Keratinocyte (primary cell): ENCODE data around the gene ABLIM1. TPM values are rescaled to one million over a fixed set of nuclear protein-coding genes. Genes with fewer than 3 reads are reported as not detected.

Experiments
- DNase-seq: peaks from one replicate; pipeline ENCODE4 v3.0.0-alpha.2; 2011; ENCODE audit warnings: low read depth, missing footprints, low spot score
- FAIRE-seq: peaks from 2 replicates; lab custom pipeline; 2011; peaks lifted over from hg19 to GRCh38; lab: Jason Lieb, UNC
- H2AFZ ChIP-seq: 2 replicates; pipeline ENCODE4 v1.6.0; 2012; ENCODE audit warnings: low read length, control low read depth, inconsistent platforms; ENCODE audit not compliant: control insufficient read depth
- H3K27ac ChIP-seq: 2 replicates; pipeline ENCODE4 v1.5.1; 2011; ENCODE audit warnings: low read length; ENCODE audit not compliant: control insufficient read depth, insufficient read depth
- H3K27me3 ChIP-seq: 3 replicates; pipeline ENCODE4 v1.6.0; 2011; ENCODE audit warnings: low read length; ENCODE audit not compliant: control insufficient read depth, insufficient read depth; ENCODE audit errors: extremely low read depth
- H3K36me3 ChIP-seq, 2 experiments: 2 replicates in 1 of 2; 3 replicates in 1 of 2; pipeline ENCODE4 v1.5.1; 2011; ENCODE audit warnings: low read length in 2 of 2, mild to moderate bottlenecking in 1 of 2; ENCODE audit not compliant: control insufficient read depth in 2 of 2, insufficient read depth in 2 of 2; ENCODE audit errors: extremely low read depth in 1 of 2
- H3K4me1 ChIP-seq: 3 replicates; pipeline ENCODE4 v1.5.1; 2011; ENCODE audit warnings: low read length; ENCODE audit not compliant: control insufficient read depth, insufficient read depth; ENCODE audit errors: extremely low read depth
- H3K4me2 ChIP-seq: 3 replicates; pipeline ENCODE4 v1.6.0; 2011; ENCODE audit warnings: low read depth, low read length; ENCODE audit not compliant: control insufficient read depth, insufficient read depth; ENCODE audit errors: extremely low read depth
- H3K4me3 ChIP-seq, 3 experiments: fragments of 200-600 bp in 1 of 3; sonication (generic) in 1 of 3; 2 replicates in 2 of 3; 3 replicates in 1 of 3; pipeline ENCODE4 v1.5.1; 2011 to 2016; ENCODE audit warnings: low read length in 3 of 3, mild to moderate bottlenecking in 3 of 3, control low read depth in 2 of 3, inconsistent platforms in 1 of 3, low read depth in 1 of 3, mixed read lengths in 1 of 3, mixed run types in 1 of 3, moderate library complexity in 1 of 3; ENCODE audit not compliant: control insufficient read depth in 2 of 3, insufficient read depth in 2 of 3; ENCODE audit errors: extremely low read depth in 1 of 3
- H3K79me2 ChIP-seq: 2 replicates; pipeline ENCODE4 v1.6.0; 2012; ENCODE audit warnings: low read length; ENCODE audit not compliant: control insufficient read depth, insufficient read depth
- H3K9ac ChIP-seq: 3 replicates; pipeline ENCODE4 v1.6.0; 2011; ENCODE audit warnings: low read length; ENCODE audit not compliant: control insufficient read depth, insufficient read depth; ENCODE audit errors: extremely low read depth
- H3K9me1 ChIP-seq: 3 replicates; pipeline ENCODE4 v1.6.0; 2011; ENCODE audit warnings: low read length; ENCODE audit not compliant: control insufficient read depth, insufficient read depth; ENCODE audit errors: extremely low read depth
- H3K9me3 ChIP-seq: 2 replicates; pipeline ENCODE4 v1.5.1; 2012; ENCODE audit warnings: low read depth, low read length; ENCODE audit not compliant: control insufficient read depth
- H4K20me1 ChIP-seq: 3 replicates; pipeline ENCODE4 v1.6.0; 2011; ENCODE audit warnings: low read length; ENCODE audit not compliant: control insufficient read depth, insufficient read depth; ENCODE audit errors: extremely low read depth
- CTCF ChIP-seq, 3 experiments: IDR thresholded peaks in 1 of 3; conservative IDR thresholded peaks in 1 of 3; optimal IDR thresholded peaks in 1 of 3; 2 replicates in 2 of 3; 3 replicates in 1 of 3; pipeline versions ENCODE3 to v1.5.1; 2011; ENCODE audit warnings: low read length in 3 of 3, mild to moderate bottlenecking in 3 of 3, moderate library complexity in 2 of 3, control low read depth in 1 of 3, inconsistent platforms in 1 of 3; ENCODE audit not compliant: insufficient read depth in 2 of 3; ENCODE audit errors: extremely low read depth in 1 of 3
- EZH2 ChIP-seq: IDR thresholded peaks from one replicate; pipeline ENCODE4 v1.6.1; 2012; ENCODE audit warnings: inconsistent platforms, mild to moderate bottlenecking, low read length, moderate library complexity
- dilution Hi-C: fragments of 300-500 bp; cut with MboI; formaldehyde crosslinking; loops from one replicate; pipeline ENCODE4 v1.7.0; 2020; ENCODE audit warnings: low sequenced_read_pairs; ENCODE audit not compliant: extremely low pct_ligation_motif_present
- polyA plus RNA-seq, 5 experiments: library from polyadenylated mRNA; depleted of rRNA in 3 of 5; stranded (reverse) in 3 of 5; stranded (forward) in 1 of 5; unstranded in 1 of 5; fragments of >200 nt; gene quantifications; 1 replicate in 1 of 5; 2 replicates in 3 of 5; 3 replicates in 1 of 5; pipeline versions ENCODE4 v1.2.1 to v1.2.3, GENCODE V29; 2011 to 2012; ENCODE audit warnings: missing spikeins in 2 of 5, low read depth in 1 of 5, low replicate concordance in 1 of 5

The ABLIM1 gene
- polyA plus RNA-seq, 1 donor (not counting 4 experiments of a cell fraction or from before 2014, with no cell fraction given), result 55.2 TPM

GRCh38 chr10:114650266-114650665, 7.8 kb downstream of the ABLIM1 start:
- Histone ChIP-seq H3K36me3 (no peaks in the 10 kb centered on the region), H3K4me2 (no peak overlapping the region), H4K20me1 (no peaks in the 10 kb centered on the region), H2AFZ (no peak overlapping the region), H3K79me2 (no peaks in the 10 kb centered on the region), H3K9me3 (no peaks in the 10 kb centered on the region), H3K9ac (no peak overlapping the region), H3K27me3 (no peaks in the 10 kb centered on the region), H3K9me1 (no peaks in the 10 kb centered on the region), H3K4me3 (no peak overlapping the region), H3K27ac (no peak overlapping the region), H3K4me1 (peaks cover 32% of the 10 kb centered on the region)
- no peak for TF ChIP-seq CTCF (optimal IDR thresholded peaks at IDR 0.05 in 1 of 3, IDR thresholded peaks at IDR 0.05 in 1 of 3, conservative IDR thresholded peaks at IDR 0.05 in 1 of 3; ENCODE audit: extremely low read depth in 1 of 3, insufficient read depth in 2 of 3, low read length in 3 of 3)
- TF ChIP-seq EZH2, result no peak
- no peak for FAIRE-seq
- dilution Hi-C loops, result no loop called here
- no peak for DNase-seq

GRCh38 chr10:114649217-114649903, 8.7 kb downstream of the ABLIM1 start:
- Histone ChIP-seq H3K9me1 (no peaks in the 10 kb centered on the region), H4K20me1 (no peaks in the 10 kb centered on the region), H3K27me3 (no peaks in the 10 kb centered on the region), H3K36me3 (no peaks in the 10 kb centered on the region), H3K4me1 (peaks cover 30% of the 10 kb centered on the region), H3K4me2 (no peak overlapping the region), H3K4me3 (no peak overlapping the region), H3K27ac (no peak overlapping the region), H2AFZ (no peak overlapping the region), H3K9me3 (no peaks in the 10 kb centered on the region), H3K9ac (no peak overlapping the region), H3K79me2 (no peaks in the 10 kb centered on the region)
- FAIRE-seq (no peak), DNase-seq (no peak)
- dilution Hi-C loops, result no loop called here
- TF ChIP-seq EZH2 (no peak), CTCF (optimal IDR thresholded peaks at IDR 0.05 in 1 of 3, IDR thresholded peaks at IDR 0.05 in 1 of 3, conservative IDR thresholded peaks at IDR 0.05 in 1 of 3; ENCODE audit: extremely low read depth in 1 of 3, insufficient read depth in 2 of 3, low read length in 3 of 3) (no peak)
